HCT116 (cell line): Measurements from ENCODE around the gene COL9A2. TPM values are rescaled to one million over a fixed set of nuclear protein-coding genes. Genes with fewer than 3 reads are reported as not detected.

Experiments used
- ATAC-seq: fragments of 200-7000 bp; cut with Tn5 transposase; 2 replicates; pipeline ENCODE4 v1.9.1; 2020; ENCODE audit warnings: mild to moderate bottlenecking, moderate library complexity
- BruUV-seq: library from RNA; stranded (reverse); fragments of 400-500 nt; replicated peaks from 2 replicates; lab custom pipeline; 2021; lab: Mats Ljungman, UMichigan
- CTCF ChIA-PET: fragments of 300-600 bp; sonication (Branson Sonifier 250); formaldehyde crosslinking; loops from one replicate; lab custom pipeline; 2021; ENCODE audit warnings: antibody characterized with exemption; lab: Charles Lee
- POLR2A ChIA-PET: fragments of 300-600, 350-600 bp; sonication (Branson Sonifier 250); formaldehyde crosslinking; loops from one replicate; lab custom pipeline; 2021; ENCODE audit warnings: antibody characterized with exemption; lab: Charles Lee
- RAD21 ChIA-PET, 2 experiments: fragments of 300-600 bp; sonication (Branson Sonifier 250); formaldehyde crosslinking; loops; one replicate each; lab custom pipeline; 2023; ENCODE audit warnings: low total read pairs in 2 of 2; ENCODE audit not compliant: uncharacterized antibody in 2 of 2, unreplicated experiment in 2 of 2, low non-redundant PET in 1 of 2; lab: Charles Lee
- DNase-seq: peaks from one replicate; pipeline ENCODE4 v3.0.0-alpha.2; 2010; ENCODE audit warnings: low read depth, low spot score
- H2AFZ ChIP-seq: fragments of 200-600 bp; shearing (Covaris generic), sonication (generic); 2 replicates; pipeline ENCODE4 v1.6.1; 2017; ENCODE audit warnings: low read depth, mixed run types, mixed read lengths, antibody characterized with exemption, low read length; ENCODE audit not compliant: poor library complexity, severe bottlenecking
- H3K27ac ChIP-seq: 2 replicates; pipeline ENCODE4 v1.5.1; 2012; ENCODE audit warnings: low read depth, low read length
- H3K27me3 ChIP-seq: fragments of 200-600 bp; sonication (generic); 2 replicates; pipeline ENCODE4 v1.6.1; 2016; ENCODE audit warnings: mixed run types, low read length, mixed read lengths; ENCODE audit not compliant: insufficient read depth
- H3K36me3 ChIP-seq, 2 experiments: fragments of 200-500 bp in 1 of 2; fragments of 200-600 bp in 1 of 2; sonication (Bioruptor generic) in 1 of 2; sonication (generic) in 1 of 2; 2 replicates each; pipeline versions ENCODE4 v1.5.1 to v1.6.1; 2014 to 2016; ENCODE audit warnings: low read length in 2 of 2, inconsistent platforms in 1 of 2, mixed read lengths in 1 of 2, mixed run types in 1 of 2; ENCODE audit not compliant: insufficient read depth in 2 of 2, control insufficient read depth in 1 of 2
- H3K4me1 ChIP-seq, 2 experiments: fragments of 200-600 bp in 1 of 2; sonication (generic) in 1 of 2; 2 replicates each; pipeline versions ENCODE4 v1.5.1 to v1.6.1; 2012 to 2017; ENCODE audit warnings: low read length in 2 of 2, inconsistent platforms in 1 of 2, mild to moderate bottlenecking in 1 of 2, mixed read lengths in 1 of 2, mixed run types in 1 of 2, moderate library complexity in 1 of 2; ENCODE audit not compliant: insufficient read depth in 2 of 2, control insufficient read depth in 1 of 2
- H3K4me2 ChIP-seq: fragments of 200-600 bp; sonication (generic); 2 replicates; pipeline ENCODE4 v1.6.1; 2017; ENCODE audit warnings: mixed run types, low read length, mixed read lengths
- H3K4me3 ChIP-seq, 2 experiments: fragments of 200-600 bp in 1 of 2; sonication (generic) in 1 of 2; replicated peaks in 1 of 2; 2 replicates each; pipeline ENCODE4 v1.5.1; 2011 to 2016; ENCODE audit warnings: low read length in 2 of 2, control low read depth in 1 of 2, low read depth in 1 of 2, mild to moderate bottlenecking in 1 of 2, mixed read lengths in 1 of 2, mixed run types in 1 of 2
- H3K79me2 ChIP-seq: fragments of 200-600 bp; sonication (generic); 2 replicates; pipeline ENCODE4 v1.6.1; 2017; ENCODE audit warnings: mild to moderate bottlenecking, mixed run types, low read length, moderate library complexity, mixed read lengths; ENCODE audit not compliant: insufficient read depth
- H3K9ac ChIP-seq: fragments of 200-600 bp; sonication (generic); 2 replicates; pipeline ENCODE4 v1.6.1; 2016; ENCODE audit warnings: low read length, mixed read lengths
- H3K9me2 ChIP-seq: fragments of 200-600 bp; sonication (generic), shearing (Covaris generic); 2 replicates; pipeline ENCODE4 v1.6.1; 2017; ENCODE audit warnings: mixed run types, mild to moderate bottlenecking, moderate library complexity; ENCODE audit not compliant: insufficient read depth
- H3K9me3 ChIP-seq, 2 experiments: fragments of 200-500 bp in 1 of 2; fragments of 200-600 bp in 1 of 2; sonication (Bioruptor generic) in 1 of 2; sonication (generic) in 1 of 2; 2 replicates each; pipeline ENCODE4 v1.6.1; 2014 to 2017; ENCODE audit warnings: low read length in 2 of 2, mixed read lengths in 2 of 2, inconsistent platforms in 1 of 2, low read depth in 1 of 2, mild to moderate bottlenecking in 1 of 2, mixed run types in 1 of 2, moderate library complexity in 1 of 2; ENCODE audit not compliant: control insufficient read depth in 1 of 2, insufficient read depth in 1 of 2
- H4K20me1 ChIP-seq: fragments of 200-600 bp; sonication (generic), shearing (Covaris generic); 2 replicates; pipeline ENCODE4 v1.6.1; 2017; ENCODE audit warnings: mixed run types, mild to moderate bottlenecking, moderate library complexity; ENCODE audit not compliant: insufficient read depth
- ATF3 ChIP-seq: IDR thresholded peaks from 2 replicates; pipeline ENCODE4 v1.6.1; 2012
- CBX3 ChIP-seq: IDR thresholded peaks from 2 replicates; pipeline ENCODE4 v1.6.1; 2012; ENCODE audit warnings: low read depth
- CTCF ChIP-seq, 3 experiments: fragments of 200-600 bp in 1 of 3; sonication (generic) in 1 of 3; IDR thresholded peaks in 2 of 3; conservative IDR thresholded peaks in 1 of 3; 2 replicates each; pipeline ENCODE4 v1.5.1; 2012 to 2017; ENCODE audit warnings: low read depth in 2 of 3, low read length in 2 of 3, antibody characterized with exemption in 1 of 3, borderline replicate concordance in 1 of 3, control low read depth in 1 of 3, mild to moderate bottlenecking in 1 of 3, mixed read lengths in 1 of 3, mixed run types in 1 of 3, moderate library complexity in 1 of 3; ENCODE audit not compliant: insufficient read depth in 1 of 3
- EGR1 ChIP-seq: IDR thresholded peaks from 2 replicates; pipeline ENCODE4 v1.6.1; 2012; ENCODE audit warnings: low read depth
- ELF1 ChIP-seq: IDR thresholded peaks from 2 replicates; pipeline ENCODE4 v1.6.1; 2012; ENCODE audit warnings: low read depth, borderline replicate concordance
- EZH2 ChIP-seq: fragments of 200-600 bp; sonication (generic); IDR thresholded peaks from 2 replicates; pipeline ENCODE4 v1.6.1; 2017; ENCODE audit warnings: antibody characterized with exemption, mixed run types
- FOSL1 ChIP-seq: IDR thresholded peaks from 2 replicates; pipeline ENCODE4 v1.6.1; 2012; ENCODE audit warnings: low read depth
- JUND ChIP-seq: IDR thresholded peaks from 2 replicates; pipeline ENCODE4 v1.6.1; 2012
- POLR2A ChIP-seq: IDR thresholded peaks from 2 replicates; pipeline ENCODE4 v1.7.0; 2011; ENCODE audit warnings: borderline replicate concordance; ENCODE audit not compliant: insufficient read depth, insufficient read length; ENCODE audit errors: extremely low read depth
- REST ChIP-seq: IDR thresholded peaks from 2 replicates; pipeline ENCODE4 v1.6.1; 2012; ENCODE audit warnings: low read depth
- SP1 ChIP-seq: IDR thresholded peaks from 2 replicates; pipeline ENCODE4 v1.6.1; 2012; ENCODE audit warnings: low read depth
- SRF ChIP-seq: IDR thresholded peaks from 2 replicates; pipeline ENCODE4 v1.6.1; 2012; ENCODE audit warnings: low read depth
- TCF7L2 ChIP-seq: IDR thresholded peaks from 2 replicates; pipeline ENCODE4 v1.7.0; 2011; ENCODE audit warnings: borderline replicate concordance, inconsistent platforms; ENCODE audit not compliant: insufficient read depth, insufficient read length; ENCODE audit errors: extremely low read depth
- intact Hi-C: fragments of 100-400 bp; cut with micrococcal nuclease; formaldehyde crosslinking; loops from 2 replicates; pipeline ENCODE4 v1.10.0; 2022
- total RNA-seq: library from RNA; stranded (reverse); gene quantifications from one replicate; pipeline ENCODE4 v1.2.1, GENCODE V29; 2021; ENCODE audit not compliant: unreplicated experiment

COL9A2 gene
- total RNA-seq, 1 experiment from 2014 or later: 2.4 TPM

GRCh38 chr1:40312238-40313205, 4.6 kb downstream of the COL9A2 start:
- BruUV-seq: no TSS peak
- Histone ChIP-seq H3K4me3 (no peak overlapping the region), H2AFZ (no peak overlapping the region), H3K27ac (no peak overlapping the region), H3K79me2 (no peaks in the 10 kb centered on the region), H3K4me2 (no peak overlapping the region), H3K9me2 (no peaks in the 10 kb centered on the region), H3K27me3 (no peaks in the 10 kb centered on the region), H3K36me3 (no peaks in the 10 kb centered on the region), H3K9ac (no peak overlapping the region), H3K4me1 (peaks cover 6 to 36% of the 10 kb centered on the region in 2 experiments; a peak in 3 of 4 replicates), H4K20me1 (no peaks in the 10 kb centered on the region), H3K9me3 (no peaks in the 10 kb centered on the region)
- POLR2A ChIA-PET: interaction anchor here (0.6 kb wide), 1 partner anchor 435 kb away, joined by 3 read pairs; no protein-coding TSS in a partner anchor
- no peak for ATAC-seq
- no peak for DNase-seq
- RAD21 ChIA-PET: no interaction called here
- CTCF ChIA-PET: no interaction called here
- TF ChIP-seq POLR2A: no peak
- TF ChIP-seq EGR1: no peak
- TF ChIP-seq FOSL1: no peak
- no peak for TF ChIP-seq CBX3
- TF ChIP-seq ELF1: no peak
- TF ChIP-seq REST: no peak
- TF ChIP-seq CTCF (IDR thresholded peaks at IDR 0.05 in 2 of 3, conservative IDR thresholded peaks at IDR 0.05 in 1 of 3; ENCODE audit: borderline replicate concordance in 1 of 3, insufficient read depth in 1 of 3, low read depth in 2 of 3, low read length in 2 of 3): no peak
- TF ChIP-seq JUND: no peak
- no peak for TF ChIP-seq TCF7L2
- TF ChIP-seq SP1: no peak
- no peak for TF ChIP-seq ATF3
- no peak for TF ChIP-seq SRF
- no peak for TF ChIP-seq EZH2
- intact Hi-C loops: no loop called here
